A549 (cell line): ENCODE results near the gene GCDH.

Experiments
- BCL3 ChIP-seq: fragments of >200 bp; sonication (Bioruptor Twin); formaldehyde crosslinking; IDR thresholded peaks from 3 replicates; pipeline ENCODE4 v1.6.1; 2016
- CEBPB ChIP-seq, 2 experiments: fragments of >200 bp in 1 of 2; sonication (Bioruptor Twin) in 1 of 2; formaldehyde crosslinking in 1 of 2; IDR thresholded peaks; 2 replicates each; pipeline ENCODE4 v1.6.1; 2012 to 2016
- EP300 ChIP-seq, 2 experiments: fragments of >200 bp; sonication (Bioruptor Twin); formaldehyde crosslinking; IDR thresholded peaks; 2 replicates in 1 of 2; 3 replicates in 1 of 2; pipeline ENCODE4 v1.6.1; 2016 to 2017
- POLR2A ChIP-seq: IDR thresholded peaks from 2 replicates; pipeline ENCODE4 v1.6.1; 2012; ENCODE audit warnings: mild to moderate bottlenecking, low read length
- ZFP36 ChIP-seq: fragments of 450-650 bp; IDR thresholded peaks from 2 replicates; pipeline ENCODE4 v1.6.1; 2014; ENCODE audit warnings: borderline replicate concordance; ENCODE audit not compliant: partially characterized antibody
- TF ChIP-seq, protein P1 (sequence below): fragments of >200 bp; sonication (Bioruptor Twin); formaldehyde crosslinking; IDR thresholded peaks from 3 replicates; pipeline ENCODE4 v1.5.1; 2016

GRCh38 chr19:12872941-12873890 is 17.7 kb upstream of the GCDH start:
- TF ChIP-seq BCL3 = no peak
- no peak for TF ChIP-seq EP300 (IDR thresholded peaks at IDR 0.05)
- TF ChIP-seq, protein P1, sequence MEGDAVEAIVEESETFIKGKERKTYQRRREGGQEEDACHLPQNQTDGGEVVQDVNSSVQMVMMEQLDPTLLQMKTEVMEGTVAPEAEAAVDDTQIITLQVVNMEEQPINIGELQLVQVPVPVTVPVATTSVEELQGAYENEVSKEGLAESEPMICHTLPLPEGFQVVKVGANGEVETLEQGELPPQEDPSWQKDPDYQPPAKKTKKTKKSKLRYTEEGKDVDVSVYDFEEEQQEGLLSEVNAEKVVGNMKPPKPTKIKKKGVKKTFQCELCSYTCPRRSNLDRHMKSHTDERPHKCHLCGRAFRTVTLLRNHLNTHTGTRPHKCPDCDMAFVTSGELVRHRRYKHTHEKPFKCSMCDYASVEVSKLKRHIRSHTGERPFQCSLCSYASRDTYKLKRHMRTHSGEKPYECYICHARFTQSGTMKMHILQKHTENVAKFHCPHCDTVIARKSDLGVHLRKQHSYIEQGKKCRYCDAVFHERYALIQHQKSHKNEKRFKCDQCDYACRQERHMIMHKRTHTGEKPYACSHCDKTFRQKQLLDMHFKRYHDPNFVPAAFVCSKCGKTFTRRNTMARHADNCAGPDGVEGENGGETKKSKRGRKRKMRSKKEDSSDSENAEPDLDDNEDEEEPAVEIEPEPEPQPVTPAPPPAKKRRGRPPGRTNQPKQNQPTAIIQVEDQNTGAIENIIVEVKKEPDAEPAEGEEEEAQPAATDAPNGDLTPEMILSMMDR = no peak
- no peak for TF ChIP-seq POLR2A
- no peak for TF ChIP-seq CEBPB (IDR thresholded peaks at IDR 0.05)
- TF ChIP-seq ZFP36 = no peak
